ENCODE data around the gene EIF2A.
A peak's percentile ranks its signal among the peaks of the same experiment; 100 is the strongest.
"Not testable (repeated sequence)": the region's sequence is repeated elsewhere in the genome, so short reads cannot be mapped to it uniquely, and the experiment has no call there.

The EIF2A gene

GRCh38 chr3:150602426-150603152 lies 56.0 kb downstream of the EIF2A start:
- DNase-seq (ENCODE audit: low read depth in 3 of 3), result no peak

- DNase-seq (ENCODE audit: low read depth in 3 of 3), result peak; percentile 85 to 88 (median 87)
Observed at GRCh38 chr3:150603153-150603979, 56.8 kb downstream of the EIF2A start, which contains the start of gene SELENOT. SELENOT (plus strand) TSS chr3:150603321; CDS start chr3:150603363, 42 bp downstream.

GRCh38 chr3:150603980-150604319 lies 57.4 kb downstream of the EIF2A start:
- no peak for DNase-seq (ENCODE audit: low read depth in 3 of 3)

GRCh38 chr3:150605998-150606641 lies 59.5 kb downstream of the EIF2A start:
- DNase-seq (ENCODE audit: low read depth in 3 of 3), result no peak

GRCh38 chr3:150607267-150608065 lies 60.9 kb downstream of the EIF2A start:
- no peak for DNase-seq (ENCODE audit: low read depth in 3 of 3)

GRCh38 chr3:150609988-150610387 lies 63.4 kb downstream of the EIF2A start:
- DNase-seq (ENCODE audit: low read depth in 3 of 3), result no peak

GRCh38 chr3:150610785-150611184 lies 64.2 kb downstream of the EIF2A start:
- no peak for DNase-seq (ENCODE audit: low read depth in 3 of 3)

- DNase-seq (ENCODE audit: low read depth in 3 of 3), result no peak
Observed at GRCh38 chr3:150611666-150612065, 65.1 kb downstream of the EIF2A start.

- DNase-seq (ENCODE audit: low read depth in 3 of 3), result no peak
Observed at GRCh38 chr3:150612494-150612893, 65.9 kb downstream of the EIF2A start.

- DNase-seq (ENCODE audit: low read depth in 3 of 3), result no peak
Observed at GRCh38 chr3:150613034-150613433, 66.4 kb downstream of the EIF2A start.

- no peak for DNase-seq (ENCODE audit: low read depth in 3 of 3)
Observed at GRCh38 chr3:150613709-150614480, 67.3 kb downstream of the EIF2A start.

GRCh38 chr3:150620002-150620689 lies 73.6 kb downstream of the EIF2A start:
- DNase-seq (ENCODE audit: low read depth in 3 of 3), result no peak

GRCh38 chr3:150622955-150623354 lies 76.4 kb downstream of the EIF2A start:
- DNase-seq (ENCODE audit: low read depth in 3 of 3), result not testable (repeated sequence)

- no peak for DNase-seq (ENCODE audit: low read depth in 3 of 3)
Observed at GRCh38 chr3:150623945-150624344, 77.4 kb downstream of the EIF2A start.

- no peak for DNase-seq (ENCODE audit: low read depth in 3 of 3)
Observed at GRCh38 chr3:150626148-150626930, 79.8 kb downstream of the EIF2A start.

- no peak for DNase-seq (ENCODE audit: low read depth in 3 of 3)
Observed at GRCh38 chr3:150627557-150627956, 81.0 kb downstream of the EIF2A start.

GRCh38 chr3:150631515-150632221 lies 85.1 kb downstream of the EIF2A start:
- no peak for DNase-seq (ENCODE audit: low read depth in 3 of 3)

GRCh38 chr3:150635076-150635475 lies 88.5 kb downstream of the EIF2A start:
- no peak for DNase-seq (ENCODE audit: low read depth in 3 of 3)

GRCh38 chr3:150635526-150635925 lies 88.9 kb downstream of the EIF2A start:
- no peak for DNase-seq (ENCODE audit: low read depth in 3 of 3)
